Neural cell (in vitro differentiated cells): Measurements from ENCODE around the gene CKMT1B. TPM values are rescaled to one million over a fixed set of nuclear protein-coding genes. Genes with fewer than 3 reads are reported as not detected.

Source experiments
- polyA plus RNA-seq: library from polyadenylated mRNA; depleted of rRNA; stranded (reverse); fragments of >200 nt; gene quantifications from 2 replicates; pipeline ENCODE4 v1.2.3, GENCODE V29; 2014
- small RNA-seq, 3 experiments: library from RNA; depleted of rRNA; stranded (forward); fragments of <200 nt; gene quantifications; one replicate each; pipeline ENCODE3, GENCODE V24; 2012

Gene CKMT1B
- polyA plus RNA-seq, 1 donor from 2014 or later: 29.8 TPM

Small RNA genes within 50 kb of the gene (small RNA-seq; reads per million reads assigned to genes)
- gene PDIA3P2 (0 reads per million in 3 experiments), gene RNU6-554P (0 reads per million in 3 experiments), gene RNU6-610P (0 reads per million in 3 experiments)

Other genes starting within 250 kb of the CKMT1B start
- gene ZSCAN29, start 223.0 kb upstream of the CKMT1B start, polyA plus RNA-seq: 27.6 and 37.5 TPM in 2 replicates
- gene TUBGCP4, start 222.9 kb upstream of the CKMT1B start, polyA plus RNA-seq: 4.6 and 13.0 TPM in 2 replicates
- gene TP53BP1, start 100.9 kb upstream of the CKMT1B start, polyA plus RNA-seq: 98.7 and 114 TPM in 2 replicates
- 3.4 and 5.1 TPM in 2 replicates for gene MAP1A, start 76.4 kb upstream of the CKMT1B start, polyA plus RNA-seq
- gene PPIP5K1, start 3.8 kb upstream of the CKMT1B start, polyA plus RNA-seq: 27.3 and 29.6 TPM in 2 replicates
- gene STRC, start 24.8 kb downstream of the CKMT1B start, polyA plus RNA-seq: 2.4 and 2.5 TPM in 2 replicates
- gene CATSPER2, start 54.8 kb downstream of the CKMT1B start, polyA plus RNA-seq: 2.0 and 4.5 TPM in 2 replicates
- gene CKMT1A, start 99.8 kb downstream of the CKMT1B start, polyA plus RNA-seq: 8.7 and 14.0 TPM in 2 replicates
- 133 and 136 TPM in 2 replicates for gene PDIA3, start 152.4 kb downstream of the CKMT1B start, polyA plus RNA-seq
- 2.2 TPM in 1 of 2 replicates, not detected in the other for gene ELL3, start 182.9 kb downstream of the CKMT1B start, polyA plus RNA-seq
- gene SERF2, start 198.3 kb downstream of the CKMT1B start, polyA plus RNA-seq: 548 and 726 TPM in 2 replicates
- 0.38 and 0.47 TPM in 2 replicates for gene SERINC4, start 206.2 kb downstream of the CKMT1B start, polyA plus RNA-seq
- gene HYPK, start 206.6 kb downstream of the CKMT1B start, polyA plus RNA-seq: 4.4 and 5.0 TPM in 2 replicates
- 35.8 and 37.7 TPM in 2 replicates for gene MFAP1, start 230.7 kb downstream of the CKMT1B start, polyA plus RNA-seq
- 0.43 and 1.1 TPM in 2 replicates for gene WDR76, start 233.0 kb downstream of the CKMT1B start, polyA plus RNA-seq